Activated T-cell treated with anti-CD3 and anti-CD28 coated beads, Interleukin-2, amount 50 U/mL, for 72 hours (primary cell): ENCODE measurements around the gene ST8SIA1. TPM values are rescaled to one million over a fixed set of nuclear protein-coding genes. Genes with fewer than 3 reads are reported as not detected.

Source experiments
- ATAC-seq, 2 donors: fragments of 150-1000 bp; cut with Tn5 transposase; replicated peaks in 1 of 2; 2 replicates each; pipeline ENCODE4 v1.10.0; 2021; ENCODE audit warnings: moderate library complexity in 2 of 2, mild to moderate bottlenecking in 1 of 2
- DNase-seq, 2 donors: peaks; one replicate each; pipeline ENCODE4 v3.0.0; 2021 to 2022; ENCODE audit warnings: mixed read lengths in 1 of 2
- H3K27ac Mint-ChIP-seq: one replicate; pipeline ENCODE4 v1.8.0; 2022; ENCODE audit warnings: mild to moderate bottlenecking, moderate library complexity, mixed read lengths
- H3K27me3 Mint-ChIP-seq: one replicate; pipeline ENCODE4 v1.8.0; 2022; ENCODE audit warnings: low read depth, mixed read lengths
- H3K36me3 Mint-ChIP-seq, 2 donors: one replicate each; pipeline ENCODE4 v1.8.0; 2022; ENCODE audit warnings: mixed read lengths in 2 of 2, mild to moderate bottlenecking in 1 of 2; ENCODE audit not compliant: insufficient read depth in 2 of 2
- H3K4me1 Mint-ChIP-seq: one replicate; pipeline ENCODE4 v1.8.0; 2022; ENCODE audit warnings: low read depth, mixed read lengths
- H3K4me3 Mint-ChIP-seq, 2 donors: one replicate each; pipeline ENCODE4 v1.8.0; 2022; ENCODE audit warnings: mild to moderate bottlenecking in 2 of 2, mixed read lengths in 2 of 2, moderate library complexity in 2 of 2
- H3K9me3 Mint-ChIP-seq, 2 donors: one replicate each; pipeline ENCODE4 v1.8.0; 2022; ENCODE audit warnings: mixed read lengths in 2 of 2
- total RNA-seq, 2 donors: library from RNA; stranded (reverse); gene quantifications; one replicate each; pipeline ENCODE4 v1.2.3, GENCODE V29; 2022

ST8SIA1 gene
- total RNA-seq, 2 donors from 2014 or later, result 2.9 to 8.7 TPM

- Mint-ChIP-seq H3K9me3 (peaks cover 0 to 3% of the 10 kb centered on the region in 2 donors), H3K27me3 (no peaks in the 10 kb centered on the region), H3K4me3 (peak overlapping the region; percentile 1 to 80), H3K36me3 (no peaks in the 10 kb centered on the region), H3K27ac (peak overlapping the region; percentile 94), H3K4me1 (peaks cover 17% of the 10 kb centered on the region)
- ATAC-seq, result peak in 1 of 2 donors; percentile 18
- no peak for DNase-seq
These were observed 13.4 kb downstream of the ST8SIA1 start for GRCh38 chr12:22321018-22321605.

DNA sequence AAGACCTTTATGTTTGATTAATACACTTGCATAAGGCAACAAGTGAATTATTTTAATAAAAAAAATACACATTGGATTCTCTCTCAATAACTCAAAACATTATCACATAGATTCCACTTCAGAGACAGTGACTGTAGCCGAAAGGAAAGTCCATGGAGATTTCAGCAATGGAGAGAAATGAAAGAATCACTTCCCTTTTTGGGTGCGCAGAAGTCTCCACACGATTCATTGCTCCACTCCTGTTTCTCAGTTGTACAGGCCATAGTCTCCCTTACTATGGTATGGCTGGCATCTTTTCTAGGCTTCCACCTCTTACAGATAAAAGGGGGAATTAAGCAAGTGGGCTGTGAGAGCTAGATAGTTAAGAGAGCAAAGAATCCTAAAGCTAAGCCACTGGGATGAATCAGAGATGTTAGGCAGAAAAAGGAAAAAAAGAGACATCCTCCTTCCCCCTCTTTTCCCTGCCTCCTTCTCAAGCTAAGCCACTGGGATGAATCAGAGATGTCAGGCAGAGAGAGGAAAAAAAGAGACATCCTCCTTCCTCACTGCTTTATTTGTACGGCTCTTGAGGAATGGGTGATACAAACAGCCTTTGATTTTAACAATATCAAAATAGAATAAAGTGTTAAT, 16.3 kb downstream of the ST8SIA1 start:
- DNase-seq (no peak), ATAC-seq (no peak)
- H3K27ac Mint-ChIP-seq, result no peak overlapping the region
- H3K27me3 Mint-ChIP-seq, result peaks cover 10% of the 10 kb centered on the region
- peaks cover 17% of the 10 kb centered on the region for H3K4me1 Mint-ChIP-seq
- no peaks in the 10 kb centered on the region for H3K9me3 Mint-ChIP-seq
- H3K36me3 Mint-ChIP-seq, result no peaks in the 10 kb centered on the region
- no peak overlapping the region for H3K4me3 Mint-ChIP-seq

GRCh38 chr12:22313963-22314330, 20.6 kb downstream of the ST8SIA1 start:
- peaks cover 10% of the 10 kb centered on the region for H3K27me3 Mint-ChIP-seq
- H3K4me1 Mint-ChIP-seq, result no peaks in the 10 kb centered on the region
- no peak for DNase-seq
- H3K9me3 Mint-ChIP-seq, result no peaks in the 10 kb centered on the region
- H3K4me3 Mint-ChIP-seq, result no peak overlapping the region
- H3K27ac Mint-ChIP-seq, result no peak overlapping the region
- ATAC-seq, result no peak
- H3K36me3 Mint-ChIP-seq, result no peaks in the 10 kb centered on the region

GRCh38 chr12:22313286-22313962, 21.1 kb downstream of the ST8SIA1 start:
- Mint-ChIP-seq H3K4me3 (no peak overlapping the region), H3K27me3 (peaks cover 10% of the 10 kb centered on the region), H3K9me3 (no peaks in the 10 kb centered on the region), H3K27ac (no peak overlapping the region), H3K36me3 (no peaks in the 10 kb centered on the region), H3K4me1 (no peaks in the 10 kb centered on the region)
- DNase-seq (no peak), ATAC-seq (no peak)

DNA sequence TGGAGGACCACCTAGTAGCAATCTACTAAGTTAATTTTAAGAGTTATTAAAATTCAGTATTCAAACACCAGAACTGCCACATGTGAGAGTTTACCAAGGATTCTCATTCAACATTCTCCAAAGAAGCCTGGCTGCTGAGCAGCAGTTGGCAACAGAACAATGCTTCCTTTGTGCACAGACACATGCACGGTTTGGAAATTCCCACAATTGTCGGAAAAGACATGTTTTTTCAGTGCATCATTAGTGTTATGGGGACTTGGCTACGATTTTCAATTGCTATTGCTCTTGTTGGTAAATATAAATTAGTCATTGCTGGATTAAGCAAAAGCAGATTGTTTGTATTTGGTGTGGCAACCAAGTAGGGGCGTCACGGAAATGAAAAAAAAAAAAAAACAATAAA, 22.2 kb downstream of the ST8SIA1 start:
- Mint-ChIP-seq H3K36me3 (peaks cover 0 to 3% of the 10 kb centered on the region in 2 donors), H3K27me3 (peaks cover 10% of the 10 kb centered on the region), H3K9me3 (no peaks in the 10 kb centered on the region), H3K4me1 (no peaks in the 10 kb centered on the region), H3K27ac (no peak overlapping the region), H3K4me3 (no peak overlapping the region)
- no peak for DNase-seq
- no peak for ATAC-seq

DNA sequence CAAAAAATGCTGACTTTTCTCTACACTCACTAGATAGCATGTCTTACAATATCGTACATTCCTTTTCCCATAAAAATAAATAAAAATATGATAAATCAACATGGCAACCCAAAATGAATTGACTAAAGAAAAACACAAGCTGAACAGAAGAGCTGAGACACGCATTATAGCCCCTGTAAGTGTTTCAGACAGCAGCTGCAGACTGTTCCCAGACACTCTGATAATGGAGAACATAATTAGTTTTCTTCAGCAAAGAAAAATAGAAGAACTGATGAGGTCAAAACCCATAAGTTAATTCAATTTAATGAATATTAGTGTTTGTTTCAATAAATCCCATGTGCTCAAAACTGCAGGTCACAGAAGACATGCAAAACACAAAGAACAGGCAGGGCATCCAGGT, 23.8 kb downstream of the ST8SIA1 start:
- peaks cover 10% of the 10 kb centered on the region for H3K27me3 Mint-ChIP-seq
- no peaks in the 10 kb centered on the region for H3K9me3 Mint-ChIP-seq
- DNase-seq (no peak), ATAC-seq (no peak)
- no peak overlapping the region for H3K27ac Mint-ChIP-seq
- H3K36me3 Mint-ChIP-seq, result peaks cover 0 to 4% of the 10 kb centered on the region in 2 donors
- H3K4me1 Mint-ChIP-seq, result no peaks in the 10 kb centered on the region
- H3K4me3 Mint-ChIP-seq, result no peak overlapping the region

GRCh38 chr12:22310275-22310674, 24.2 kb downstream of the ST8SIA1 start:
- H3K27ac Mint-ChIP-seq, result no peak overlapping the region
- DNase-seq, result no peak
- no peaks in the 10 kb centered on the region for H3K9me3 Mint-ChIP-seq
- no peak overlapping the region for H3K4me3 Mint-ChIP-seq
- peaks cover 0 to 4% of the 10 kb centered on the region in 2 donors for H3K36me3 Mint-ChIP-seq
- no peaks in the 10 kb centered on the region for H3K4me1 Mint-ChIP-seq
- ATAC-seq, result no peak
- H3K27me3 Mint-ChIP-seq, result peaks cover 8% of the 10 kb centered on the region

DNA sequence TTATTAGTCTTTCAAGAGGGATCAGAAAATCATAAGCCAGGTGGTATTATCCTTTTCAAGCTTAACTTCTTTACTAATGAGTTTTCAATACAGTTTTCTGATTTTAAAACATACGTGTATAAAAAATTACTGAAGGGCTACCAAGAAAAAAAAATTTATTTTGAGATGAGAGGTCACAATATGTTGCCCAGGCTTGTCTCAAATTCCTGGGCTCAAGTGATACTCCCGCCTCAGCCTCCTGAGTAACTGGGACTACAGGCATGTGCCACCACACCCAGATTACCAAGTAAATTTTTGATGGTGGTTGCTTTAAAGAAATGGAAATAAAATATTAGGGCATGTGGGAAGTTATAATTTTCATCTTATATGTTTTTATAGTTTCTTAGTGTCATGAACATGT, 26.7 kb downstream of the ST8SIA1 start:
- Mint-ChIP-seq H3K4me1 (no peaks in the 10 kb centered on the region), H3K27ac (no peak overlapping the region), H3K27me3 (no peaks in the 10 kb centered on the region), H3K9me3 (peaks cover 0 to under 1% of the 10 kb centered on the region in 2 donors), H3K4me3 (no peak overlapping the region), H3K36me3 (peaks cover 0 to 4% of the 10 kb centered on the region in 2 donors)
- ATAC-seq (no peak), DNase-seq (no peak)

DNA sequence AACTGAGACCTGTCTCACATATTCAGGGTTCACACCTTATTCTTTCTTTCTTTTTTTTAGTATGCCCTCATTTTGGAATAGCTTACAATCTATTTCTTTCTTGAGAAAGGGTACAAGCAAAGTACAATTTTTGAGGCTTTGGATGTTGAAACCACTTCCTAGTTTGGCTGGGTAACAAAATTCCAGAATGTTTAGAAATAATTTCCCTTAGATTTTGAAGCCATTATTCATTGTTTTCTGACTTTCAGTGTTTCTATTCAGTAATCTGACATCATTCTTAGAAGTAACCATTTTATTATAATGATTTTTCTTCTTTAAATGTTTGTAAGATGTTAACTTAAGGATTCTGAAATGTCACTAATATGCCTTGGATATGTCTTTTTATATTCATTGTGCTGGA, 28.2 kb downstream of the ST8SIA1 start:
- H3K27me3 Mint-ChIP-seq, result no peaks in the 10 kb centered on the region
- no peak for ATAC-seq
- H3K27ac Mint-ChIP-seq, result no peak overlapping the region
- no peak overlapping the region for H3K4me3 Mint-ChIP-seq
- peaks cover 0 to 5% of the 10 kb centered on the region in 2 donors for H3K36me3 Mint-ChIP-seq
- peaks cover 3 to 6% of the 10 kb centered on the region in 2 donors for H3K9me3 Mint-ChIP-seq
- DNase-seq, result no peak
- H3K4me1 Mint-ChIP-seq, result no peaks in the 10 kb centered on the region

DNA sequence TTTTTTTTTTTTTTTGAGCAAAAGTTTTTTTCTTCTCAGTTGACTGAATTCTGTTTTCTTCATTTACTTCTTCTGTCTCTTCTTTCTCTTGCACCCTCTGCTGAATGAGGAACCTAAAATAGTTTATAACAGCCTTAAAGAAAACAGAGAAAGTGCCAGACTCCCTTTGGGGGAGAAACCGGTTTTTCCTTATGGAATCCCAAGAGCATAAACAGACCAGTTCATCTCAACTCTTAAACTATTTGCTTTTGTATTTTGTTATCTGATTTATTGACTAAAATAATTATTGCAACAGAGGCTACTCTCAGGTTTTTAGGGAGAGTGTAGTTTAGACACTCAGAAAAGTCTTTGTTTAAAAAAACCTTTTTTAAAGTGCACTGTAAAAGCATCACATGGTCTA, 30.2 kb downstream of the ST8SIA1 start:
- no peak for DNase-seq
- Mint-ChIP-seq H3K4me3 (no peak overlapping the region), H3K9me3 (peaks cover 5 to 10% of the 10 kb centered on the region in 2 donors), H3K27me3 (no peaks in the 10 kb centered on the region), H3K4me1 (no peaks in the 10 kb centered on the region), H3K27ac (no peak overlapping the region), H3K36me3 (peaks cover 1 to 11% of the 10 kb centered on the region in 2 donors)
- no peak for ATAC-seq

DNA sequence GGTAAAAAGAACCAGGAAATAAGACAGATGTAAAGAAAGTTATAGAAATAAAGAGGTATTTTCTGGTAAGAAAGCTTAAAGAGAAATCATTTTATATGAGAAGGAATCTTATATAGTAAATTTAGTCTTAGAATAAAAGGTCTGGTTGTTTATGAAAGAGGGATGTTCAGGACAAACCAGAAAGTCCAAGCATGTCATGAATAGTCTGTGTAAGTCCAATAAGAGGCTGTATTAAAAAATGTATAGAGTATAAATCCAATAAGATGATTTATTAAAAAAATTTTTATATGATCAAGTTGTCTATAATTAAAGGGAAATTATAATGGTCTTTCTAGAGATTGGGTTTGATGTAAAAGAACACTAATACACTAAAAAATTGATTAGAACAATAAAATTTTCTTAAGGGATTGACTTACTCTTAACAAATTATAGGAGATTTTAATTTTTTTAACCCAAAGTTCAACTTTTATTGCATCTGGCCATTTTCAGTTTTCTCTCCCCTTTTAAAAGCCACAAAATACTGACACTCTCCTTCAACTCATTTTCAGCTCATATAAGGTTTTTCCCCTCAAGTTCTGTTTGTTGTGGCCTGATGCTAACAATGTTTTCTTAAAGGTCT, 35.1 kb downstream of the ST8SIA1 start:
- H3K9me3 Mint-ChIP-seq, result peaks cover 11 to 15% of the 10 kb centered on the region in 2 donors
- peaks cover 9 to 12% of the 10 kb centered on the region in 2 donors for H3K36me3 Mint-ChIP-seq
- DNase-seq (no peak), ATAC-seq (no peak)
- no peak overlapping the region for H3K27ac Mint-ChIP-seq
- H3K4me3 Mint-ChIP-seq, result no peak overlapping the region
- H3K4me1 Mint-ChIP-seq, result no peaks in the 10 kb centered on the region
- H3K27me3 Mint-ChIP-seq, result no peaks in the 10 kb centered on the region

DNA sequence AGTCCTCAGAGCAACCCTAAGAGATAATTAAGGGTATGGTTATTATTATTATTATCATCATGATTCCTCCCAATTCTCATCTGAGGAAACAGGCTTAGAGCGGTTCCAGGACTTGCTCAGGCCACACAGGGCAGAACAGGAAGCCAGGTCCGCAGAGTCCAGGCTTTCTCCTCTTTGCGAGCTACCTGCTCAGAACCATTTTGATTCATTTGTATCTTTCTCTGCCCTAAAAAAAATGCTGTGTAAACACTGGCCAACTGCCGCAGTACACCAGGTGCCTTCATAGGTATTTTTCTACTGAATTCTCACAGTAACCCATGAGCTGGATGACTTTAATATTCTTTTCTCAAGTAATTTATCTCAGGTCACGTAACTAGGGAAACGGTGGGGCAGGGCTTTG, 45.3 kb downstream of the ST8SIA1 start:
- peaks cover 7% of the 10 kb centered on the region for H3K27me3 Mint-ChIP-seq
- peaks cover 0 to 2% of the 10 kb centered on the region in 2 donors for H3K9me3 Mint-ChIP-seq
- H3K27ac Mint-ChIP-seq, result no peak overlapping the region
- no peaks in the 10 kb centered on the region for H3K36me3 Mint-ChIP-seq
- ATAC-seq, result no peak
- peaks cover 26% of the 10 kb centered on the region for H3K4me1 Mint-ChIP-seq
- peak overlapping the region in 1 of 2 donors; percentile 20 for H3K4me3 Mint-ChIP-seq
- DNase-seq, result no peak
